ENCODE data around the gene CLBA1.
"Not testable (repeated sequence)": the region's sequence is repeated elsewhere in the genome, so short reads cannot be mapped to it uniquely, and the experiment has no call there.

CLBA1 gene

GRCh38 chr14:105022276-105022670, 36.7 kb downstream of the CLBA1 start:
- no peak for DNase-seq (ENCODE audit: low read depth)

- DNase-seq (ENCODE audit: low read depth): no peak
Measured at GRCh38 chr14:105023144-105023543, 37.6 kb downstream of the CLBA1 start.

GRCh38 chr14:105023791-105024480, 38.3 kb downstream of the CLBA1 start:
- DNase-seq (ENCODE audit: low read depth): peak; percentile 29

GRCh38 chr14:105025429-105025828, 39.8 kb downstream of the CLBA1 start:
- no peak for DNase-seq (ENCODE audit: low read depth)

GRCh38 chr14:105026033-105026785, 40.6 kb downstream of the CLBA1 start:
- no peak for DNase-seq (ENCODE audit: low read depth)

- DNase-seq (ENCODE audit: low read depth): peak; percentile 29
Measured at GRCh38 chr14:105026802-105027563, 41.4 kb downstream of the CLBA1 start.

- DNase-seq (ENCODE audit: low read depth): not testable (repeated sequence)
Measured at GRCh38 chr14:105027718-105028117, 42.1 kb downstream of the CLBA1 start.

GRCh38 chr14:105028251-105028927, 42.8 kb downstream of the CLBA1 start:
- DNase-seq (ENCODE audit: low read depth): no peak

- DNase-seq (ENCODE audit: low read depth): no peak
Measured at GRCh38 chr14:105029402-105029801, 43.8 kb downstream of the CLBA1 start.

- DNase-seq (ENCODE audit: low read depth): no peak
Measured at GRCh38 chr14:105030194-105030593, 44.6 kb downstream of the CLBA1 start.

- DNase-seq (ENCODE audit: low read depth): no peak
Measured at GRCh38 chr14:105030836-105031396, 45.3 kb downstream of the CLBA1 start.

- not testable (repeated sequence) for DNase-seq (ENCODE audit: low read depth)
Measured at GRCh38 chr14:105032451-105032901, 46.9 kb downstream of the CLBA1 start.

- not testable (repeated sequence) for DNase-seq (ENCODE audit: low read depth)
Measured at GRCh38 chr14:105033412-105033900, 47.9 kb downstream of the CLBA1 start.

GRCh38 chr14:105034315-105035039, 48.9 kb downstream of the CLBA1 start:
- DNase-seq (ENCODE audit: low read depth): no peak

- not testable (repeated sequence) for DNase-seq (ENCODE audit: low read depth)
Measured at GRCh38 chr14:105035616-105036015, 50.0 kb downstream of the CLBA1 start.

- DNase-seq (ENCODE audit: low read depth): no peak
Measured at GRCh38 chr14:105039458-105040205, 54.0 kb downstream of the CLBA1 start.

GRCh38 chr14:105041841-105042765, 56.5 kb downstream of the CLBA1 start:
- peak; percentile 23 for DNase-seq (ENCODE audit: low read depth)

GRCh38 chr14:105042813-105043212, 57.2 kb downstream of the CLBA1 start:
- no peak for DNase-seq (ENCODE audit: low read depth)

GRCh38 chr14:105043641-105044040, 58.1 kb downstream of the CLBA1 start:
- DNase-seq (ENCODE audit: low read depth): no peak

Data from fibroblast of the conjunctiva (primary cell).